SK-N-SH (cell line): Measurements from ENCODE around the gene STYK1. TPM values are rescaled to one million over a fixed set of nuclear protein-coding genes. Genes with fewer than 3 reads are reported as not detected.

ENCODE experiments used
- CTCF ChIA-PET: fragments of 300-600, 350-600 bp; formaldehyde crosslinking; extraction: SDS; loops from one replicate; lab custom pipeline; 2021; lab: Yijun Ruan, JAX
- POLR2A ChIA-PET: fragments of 350-600 bp; sonication (Branson Sonifier 250); formaldehyde crosslinking; extraction: SDS; loops from one replicate; lab custom pipeline; 2020; ENCODE audit warnings: antibody characterized with exemption, inconsistent platforms; lab: Yijun Ruan, JAX
- DNase-seq: peaks from one replicate; pipeline ENCODE4 v3.0.0; 2012
- H2AFZ ChIP-seq: fragments of 200-600 bp; sonication (generic); 2 replicates; pipeline ENCODE4 v1.8.1; 2016; ENCODE audit warnings: antibody characterized with exemption, mild to moderate bottlenecking, low read depth
- H3F3A ChIP-seq: fragments of 200-600 bp; sonication (generic); replicated peaks from 2 replicates; pipeline ENCODE3; 2016; ENCODE audit warnings: antibody characterized with exemption, mild to moderate bottlenecking; ENCODE audit not compliant: insufficient read depth
- H3K27ac ChIP-seq, 2 experiments: fragments of 200-500 bp in 1 of 2; fragments of 200-600 bp in 1 of 2; sonication (Bioruptor generic) in 1 of 2; sonication (generic), shearing (Covaris generic) in 1 of 2; 2 replicates each; pipeline versions ENCODE4 v1.5.1 to v1.6.1; 2014 to 2016; ENCODE audit warnings: low read depth in 2 of 2, inconsistent platforms in 1 of 2, low read length in 1 of 2, mild to moderate bottlenecking in 1 of 2, mixed read lengths in 1 of 2
- H3K27me3 ChIP-seq: fragments of 200-600 bp; sonication (generic), shearing (Covaris generic); 2 replicates; pipeline ENCODE4 v1.6.1; 2016; ENCODE audit warnings: mixed run types; ENCODE audit not compliant: insufficient read depth
- H3K36me3 ChIP-seq, 2 experiments: fragments of 200-500 bp in 1 of 2; fragments of 200-600 bp in 1 of 2; sonication (Bioruptor generic) in 1 of 2; sonication (generic) in 1 of 2; replicated peaks in 1 of 2; 2 replicates each; pipeline versions ENCODE3 to v1.5.1; 2014 to 2016; ENCODE audit warnings: low read length in 1 of 2, mild to moderate bottlenecking in 1 of 2; ENCODE audit not compliant: insufficient read depth in 2 of 2, control insufficient read depth in 1 of 2
- H3K4me1 ChIP-seq, 2 experiments: fragments of 200-500 bp in 1 of 2; fragments of 200-600 bp in 1 of 2; sonication (Bioruptor generic) in 1 of 2; sonication (generic), shearing (Covaris generic) in 1 of 2; 2 replicates each; pipeline versions ENCODE4 v1.5.1 to v1.6.1; 2014 to 2016; ENCODE audit warnings: low read depth in 1 of 2, low read length in 1 of 2, mixed run types in 1 of 2; ENCODE audit not compliant: insufficient read depth in 2 of 2, control insufficient read depth in 1 of 2
- H3K4me2 ChIP-seq: fragments of 200-600 bp; sonication (generic), shearing (Covaris generic); 2 replicates; pipeline ENCODE4 v1.6.1; 2017; ENCODE audit warnings: mixed run types
- H3K4me3 ChIP-seq, 2 experiments: fragments of 200-500 bp in 1 of 2; fragments of 200-600 bp in 1 of 2; sonication (Bioruptor generic) in 1 of 2; sonication (generic), shearing (Covaris generic) in 1 of 2; 2 replicates each; pipeline versions ENCODE4 v1.5.1 to v1.8.1; 2014 to 2016; ENCODE audit warnings: low read depth in 2 of 2, inconsistent platforms in 1 of 2, low read length in 1 of 2, mild to moderate bottlenecking in 1 of 2, mixed read lengths in 1 of 2, moderate library complexity in 1 of 2
- H3K79me2 ChIP-seq: fragments of 200-600 bp; sonication (generic); 2 replicates; pipeline ENCODE4 v1.8.1; 2017; ENCODE audit warnings: mild to moderate bottlenecking; ENCODE audit not compliant: insufficient read depth
- H3K9ac ChIP-seq: fragments of 200-600 bp; sonication (generic); 2 replicates; pipeline ENCODE4 v1.6.1; 2017; ENCODE audit warnings: mixed run types
- H3K9me2 ChIP-seq: fragments of 200-600 bp; sonication (generic); 2 replicates; pipeline ENCODE4 v1.6.1; 2017; ENCODE audit warnings: mixed run types
- H3K9me3 ChIP-seq: fragments of 200-600 bp; sonication (generic); 2 replicates; pipeline ENCODE4 v1.6.1; 2017; ENCODE audit warnings: mixed run types, mild to moderate bottlenecking, moderate library complexity
- H4K20me1 ChIP-seq: fragments of 200-600 bp; sonication (generic); 2 replicates; pipeline ENCODE4 v1.6.1; 2017; ENCODE audit warnings: mild to moderate bottlenecking, mixed run types; ENCODE audit not compliant: insufficient read depth
- ELF1 ChIP-seq: IDR thresholded peaks from 2 replicates; pipeline ENCODE4 v1.4.0; 2012
- GABPA ChIP-seq: IDR thresholded peaks from 2 replicates; pipeline ENCODE4 v1.4.0; 2012; ENCODE audit warnings: low read depth, mild to moderate bottlenecking
- GATA2 ChIP-seq: sonication (generic); formaldehyde crosslinking; IDR thresholded peaks from 2 replicates; pipeline ENCODE4 v1.5.0; 2020; ENCODE audit warnings: mild to moderate bottlenecking, missing genetic modification reagents
- IRF3 ChIP-seq: fragments of 150-350 bp; IDR thresholded peaks from 2 replicates; pipeline ENCODE4 v1.6.1; 2016; ENCODE audit warnings: mild to moderate bottlenecking, low read depth, low read length
- MEF2A ChIP-seq: IDR thresholded peaks from 2 replicates; pipeline ENCODE4 v1.4.0; 2012; ENCODE audit warnings: low read depth, borderline replicate concordance
- MXI1 ChIP-seq: IDR thresholded peaks from 2 replicates; pipeline ENCODE4 v1.6.1; 2012; ENCODE audit warnings: mild to moderate bottlenecking, low read depth, low read length, improper control_type of control experiment
- NFIC ChIP-seq: IDR thresholded peaks from 2 replicates; pipeline ENCODE4 v1.4.0; 2012; ENCODE audit warnings: borderline replicate concordance
- PBX3 ChIP-seq: IDR thresholded peaks from 2 replicates; pipeline ENCODE4; 2012
- RAD21 ChIP-seq: IDR thresholded peaks from 2 replicates; pipeline ENCODE4 v1.6.1; 2012; ENCODE audit warnings: mild to moderate bottlenecking, low read length
- REST ChIP-seq: IDR thresholded peaks from 2 replicates; pipeline ENCODE4 v1.6.1; 2012; ENCODE audit warnings: mild to moderate bottlenecking, low read depth, low read length, moderate library complexity
- RFX5 ChIP-seq: IDR thresholded peaks from 2 replicates; pipeline ENCODE4 v1.6.1; 2012; ENCODE audit warnings: mild to moderate bottlenecking, improper control_type of control experiment, low read length
- TAF1 ChIP-seq: IDR thresholded peaks from 2 replicates; pipeline ENCODE4 v1.6.1; 2012; ENCODE audit warnings: low read depth, mild to moderate bottlenecking, low read length, moderate library complexity, borderline replicate concordance
- USF1 ChIP-seq: IDR thresholded peaks from 2 replicates; pipeline ENCODE4 v1.4.0; 2012; ENCODE audit warnings: low read depth, borderline replicate concordance
- USF2 ChIP-seq: fragments of 150-350 bp; IDR thresholded peaks from 2 replicates; pipeline ENCODE4 v1.6.1; 2017; ENCODE audit warnings: antibody characterized with exemption, low read length, low read depth, borderline replicate concordance
- YY1 ChIP-seq: IDR thresholded peaks from 2 replicates; pipeline ENCODE4 v1.4.0; 2012; ENCODE audit warnings: low read depth, mild to moderate bottlenecking
- WGBS: methylation state at CpG from one replicate; pipeline ENCODE4 v1.1.6; 2017; ENCODE audit warnings: low lambda C conversion rate; 5-methylcytosine and 5-hydroxymethylcytosine counted together
- polyA plus RNA-seq, 3 experiments: library from polyadenylated mRNA; depleted of rRNA; stranded (reverse); fragments of >200 nt; gene quantifications; 2 replicates each; pipeline ENCODE4 v1.2.3, GENCODE V29; 2012

The STYK1 gene
- polyA plus RNA-seq, 1 of the 3 experiments (the other 2 are of a cell fraction): not detected

GRCh38 chr12:10590966-10591365 lies 82.9 kb downstream of the STYK1 start:
- Histone ChIP-seq H3K27me3 (no peaks in the 10 kb centered on the region), H3K9me2 (no peaks in the 10 kb centered on the region), H2AFZ (no peak overlapping the region), H3K4me3 (no peak overlapping the region), H4K20me1 (no peaks in the 10 kb centered on the region), H3K4me2 (no peak overlapping the region), H3K27ac (no peak overlapping the region), H3K79me2 (no peaks in the 10 kb centered on the region), H3K9ac (no peak overlapping the region), H3K9me3 (no peaks in the 10 kb centered on the region), H3F3A (no peaks in the 10 kb centered on the region), H3K36me3 (peaks cover 10 to 26% of the 10 kb centered on the region in 2 experiments), H3K4me1 (no peaks in the 10 kb centered on the region)
- ChIA-PET POLR2A (no interaction called here), CTCF (no interaction called here)
- TF ChIP-seq YY1: no peak
- TF ChIP-seq TAF1: no peak
- TF ChIP-seq MEF2A: no peak
- no peak for TF ChIP-seq GABPA
- TF ChIP-seq ELF1: no peak
- TF ChIP-seq RAD21: no peak
- TF ChIP-seq PBX3: no peak
- TF ChIP-seq REST: no peak
- TF ChIP-seq MXI1: no peak
- no peak for TF ChIP-seq RFX5
- TF ChIP-seq USF2: no peak
- TF ChIP-seq GATA2 (CRISPR knock-in tag): no peak
- TF ChIP-seq NFIC: no peak
- TF ChIP-seq IRF3: no peak
- TF ChIP-seq USF1: no peak
- DNase-seq: no peak
- 95% methylated on average over 3 of the region's 3 CpGs for WGBS
